Mesendoderm (in vitro differentiated cells): ENCODE results near the gene EPG5. TPM values are rescaled to one million over a fixed set of nuclear protein-coding genes. Genes with fewer than 3 reads are reported as not detected.

Source experiments
- DNase-seq: peaks from one replicate; pipeline ENCODE4 v3.0.0; 2013
- H2AK5ac ChIP-seq: 2 replicates; pipeline ENCODE4 v1.6.1; 2013; ENCODE audit warnings: low read length, inconsistent platforms
- H2BK120ac ChIP-seq: 2 replicates; pipeline ENCODE4 v1.6.1; 2013; ENCODE audit warnings: low read depth, mild to moderate bottlenecking, low read length, moderate library complexity, mixed read lengths
- H2BK15ac ChIP-seq: replicated peaks from 2 replicates; pipeline ENCODE4 v1.6.1; 2013; ENCODE audit warnings: low read depth, mild to moderate bottlenecking, moderate library complexity
- H2BK5ac ChIP-seq: 2 replicates; pipeline ENCODE4 v1.6.1; 2013; ENCODE audit warnings: low read length, inconsistent platforms
- H3K18ac ChIP-seq: 2 replicates; pipeline ENCODE4 v1.6.1; 2013; ENCODE audit warnings: mild to moderate bottlenecking, low read length, mixed read lengths
- H3K23ac ChIP-seq: one replicate; pipeline ENCODE4 v1.6.1; 2013; ENCODE audit warnings: low read length
- H3K27ac ChIP-seq: 2 replicates; pipeline ENCODE4 v1.5.1; 2013; ENCODE audit warnings: low read depth, mild to moderate bottlenecking, inconsistent platforms, low read length, moderate library complexity
- H3K27me3 ChIP-seq: 2 replicates; pipeline ENCODE4 v1.6.1; 2013; ENCODE audit warnings: low read length, control low read depth, mild to moderate bottlenecking, inconsistent platforms; ENCODE audit not compliant: insufficient read depth, poor library complexity
- H3K36me3 ChIP-seq: 2 replicates; pipeline ENCODE4 v1.6.1; 2013; ENCODE audit warnings: low read length, inconsistent platforms; ENCODE audit not compliant: control insufficient read depth, insufficient read depth
- H3K4ac ChIP-seq: one replicate; pipeline ENCODE4 v1.6.1; 2013; ENCODE audit warnings: low read depth, mild to moderate bottlenecking, low read length, moderate library complexity
- H3K4me1 ChIP-seq: 2 replicates; pipeline ENCODE4 v1.6.1; 2013; ENCODE audit warnings: low read depth, low read length, inconsistent platforms; ENCODE audit not compliant: control insufficient read depth
- H3K4me2 ChIP-seq: 2 replicates; pipeline ENCODE4 v1.6.1; 2013; ENCODE audit warnings: low read length
- H3K4me3 ChIP-seq: 2 replicates; pipeline ENCODE4 v1.5.1; 2013; ENCODE audit warnings: mild to moderate bottlenecking, low read length
- H3K56ac ChIP-seq: one replicate; pipeline ENCODE4 v1.6.1; 2013; ENCODE audit warnings: low read length
- H3K79me1 ChIP-seq: 2 replicates; pipeline ENCODE4 v1.6.1; 2013; ENCODE audit warnings: low read length, inconsistent platforms
- H3K79me2 ChIP-seq: 2 replicates; pipeline ENCODE4 v1.6.1; 2013; ENCODE audit warnings: mild to moderate bottlenecking, low read length; ENCODE audit not compliant: control insufficient read depth, insufficient read depth
- H3K9ac ChIP-seq: 2 replicates; pipeline ENCODE4 v1.6.1; 2013; ENCODE audit warnings: low read length, inconsistent platforms
- H4K5ac ChIP-seq: one replicate; pipeline ENCODE4 v1.6.1; 2013; ENCODE audit warnings: low read length
- H4K8ac ChIP-seq: one replicate; pipeline ENCODE4 v1.6.1; 2013; ENCODE audit warnings: low read depth, mild to moderate bottlenecking, control low read depth, low read length, moderate library complexity
- WGBS: extraction: QIAGEN DNeasy Blood & Tissue Kit; methylation state at CpG from one replicate; pipeline ENCODE4 v1.1.7; 2013; ENCODE audit warnings: low lambda C conversion rate, missing lambda C conversion rate; ENCODE audit not compliant: insufficient coverage; ENCODE audit errors: extremely low coverage; 5-methylcytosine and 5-hydroxymethylcytosine counted together
- polyA plus RNA-seq, 2 experiments: library from polyadenylated mRNA; stranded (reverse); fragments of 200-250 nt; gene quantifications; one replicate each; pipeline ENCODE4 v1.2.3, GENCODE V29; 2013

Gene EPG5, protein sequence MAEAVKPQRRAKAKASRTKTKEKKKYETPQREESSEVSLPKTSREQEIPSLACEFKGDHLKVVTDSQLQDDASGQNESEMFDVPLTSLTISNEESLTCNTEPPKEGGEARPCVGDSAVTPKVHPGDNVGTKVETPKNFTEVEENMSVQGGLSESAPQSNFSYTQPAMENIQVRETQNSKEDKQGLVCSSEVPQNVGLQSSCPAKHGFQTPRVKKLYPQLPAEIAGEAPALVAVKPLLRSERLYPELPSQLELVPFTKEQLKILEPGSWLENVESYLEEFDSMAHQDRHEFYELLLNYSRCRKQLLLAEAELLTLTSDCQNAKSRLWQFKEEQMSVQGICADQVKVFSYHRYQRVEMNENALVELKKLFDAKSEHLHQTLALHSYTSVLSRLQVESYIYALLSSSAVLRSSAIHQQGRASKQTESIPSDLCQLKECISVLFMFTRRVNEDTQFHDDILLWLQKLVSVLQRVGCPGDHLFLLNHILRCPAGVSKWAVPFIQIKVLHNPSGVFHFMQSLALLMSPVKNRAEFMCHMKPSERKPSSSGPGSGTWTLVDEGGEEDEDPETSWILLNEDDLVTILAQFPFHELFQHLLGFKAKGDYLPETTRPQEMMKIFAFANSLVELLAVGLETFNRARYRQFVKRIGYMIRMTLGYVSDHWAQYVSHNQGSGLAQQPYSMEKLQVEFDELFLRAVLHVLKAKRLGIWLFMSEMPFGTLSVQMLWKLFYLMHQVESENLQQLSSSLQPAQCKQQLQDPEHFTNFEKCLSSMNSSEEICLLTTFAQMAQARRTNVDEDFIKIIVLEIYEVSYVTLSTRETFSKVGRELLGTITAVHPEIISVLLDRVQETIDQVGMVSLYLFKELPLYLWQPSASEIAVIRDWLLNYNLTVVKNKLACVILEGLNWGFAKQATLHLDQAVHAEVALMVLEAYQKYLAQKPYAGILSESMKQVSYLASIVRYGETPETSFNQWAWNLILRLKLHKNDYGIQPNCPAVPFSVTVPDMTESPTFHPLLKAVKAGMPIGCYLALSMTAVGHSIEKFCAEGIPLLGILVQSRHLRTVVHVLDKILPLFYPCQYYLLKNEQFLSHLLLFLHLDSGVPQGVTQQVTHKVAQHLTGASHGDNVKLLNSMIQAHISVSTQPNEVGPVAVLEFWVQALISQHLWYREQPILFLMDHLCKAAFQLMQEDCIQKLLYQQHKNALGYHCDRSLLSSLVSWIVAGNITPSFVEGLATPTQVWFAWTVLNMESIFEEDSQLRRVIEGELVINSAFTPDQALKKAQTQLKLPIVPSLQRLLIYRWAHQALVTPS (N-terminal part only)
- 4.0 TPM for polyA plus RNA-seq (2013, experiment 1 of 2)
- 3.4 TPM for polyA plus RNA-seq (2013, experiment 2 of 2)

DNA sequence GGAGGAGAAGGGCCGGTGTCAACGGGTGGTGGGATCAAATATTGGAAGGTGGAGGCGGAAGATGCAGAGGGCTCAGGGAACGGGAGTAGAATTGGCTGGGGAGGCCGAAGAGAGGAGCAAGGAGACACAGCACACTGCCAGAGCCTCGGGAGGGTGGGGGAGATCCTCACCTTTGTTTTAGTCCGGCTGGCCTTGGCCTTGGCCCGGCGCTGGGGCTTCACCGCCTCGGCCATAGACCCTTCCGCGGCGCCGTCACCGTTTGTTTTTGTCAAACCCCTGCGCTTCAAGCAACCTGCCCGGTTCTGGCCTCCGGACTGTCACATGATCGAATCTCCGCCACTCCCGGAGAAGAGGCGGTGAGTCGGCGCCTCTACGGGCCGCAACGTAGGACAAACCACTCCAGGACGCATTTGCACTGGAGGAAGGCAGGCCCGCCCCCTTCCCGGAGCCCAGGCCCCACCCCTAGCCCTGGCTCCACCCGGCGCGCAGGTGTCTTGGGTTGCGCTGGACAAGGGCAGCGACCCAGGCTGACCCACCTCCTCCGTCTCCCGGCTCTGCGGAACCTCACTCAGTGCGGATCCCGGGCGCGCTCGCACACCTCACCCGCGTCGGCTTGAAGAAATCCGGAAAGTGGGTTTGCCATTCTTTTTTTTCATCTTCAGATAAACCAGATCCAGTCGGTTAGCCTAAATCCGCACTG, at the start of gene EPG5:
TSS of gene EPG5 (minus strand) at position 323 of the 700 bp plus-strand sequence. CDS start at position 233, 90 bp downstream.
- Histone ChIP-seq H2AK5ac (no peak within 1 kb of the TSS), H4K5ac (no peak within 1 kb of the TSS), H3K4me3 (peak within 1 kb of the TSS; percentile 87), H2BK5ac (no peak within 1 kb of the TSS), H3K79me1 (peaks cover 5% of the 10 kb centered on the region), H3K4me1 (no peaks in the 10 kb centered on the region), H4K8ac (no peak within 1 kb of the TSS), H3K18ac (no peak within 1 kb of the TSS), H3K4me2 (peak within 1 kb of the TSS; percentile 73), H3K23ac (no peak within 1 kb of the TSS), H3K27ac (no peak within 1 kb of the TSS), H3K79me2 (peaks cover 2% of the 10 kb centered on the region), H3K9ac (peak within 1 kb of the TSS; percentile 84), H2BK120ac (no peak within 1 kb of the TSS), H2BK15ac (no peak within 1 kb of the TSS), H3K56ac (peak within 1 kb of the TSS; percentile 90), H3K4ac (no peak within 1 kb of the TSS), H3K27me3 (no peaks in the 10 kb centered on the region), H3K36me3 (no peaks in the 10 kb centered on the region)
- peak; percentile 99 for DNase-seq
- WGBS = no CpG with 5 or more reads among the region's 50 CpGs

DNA sequence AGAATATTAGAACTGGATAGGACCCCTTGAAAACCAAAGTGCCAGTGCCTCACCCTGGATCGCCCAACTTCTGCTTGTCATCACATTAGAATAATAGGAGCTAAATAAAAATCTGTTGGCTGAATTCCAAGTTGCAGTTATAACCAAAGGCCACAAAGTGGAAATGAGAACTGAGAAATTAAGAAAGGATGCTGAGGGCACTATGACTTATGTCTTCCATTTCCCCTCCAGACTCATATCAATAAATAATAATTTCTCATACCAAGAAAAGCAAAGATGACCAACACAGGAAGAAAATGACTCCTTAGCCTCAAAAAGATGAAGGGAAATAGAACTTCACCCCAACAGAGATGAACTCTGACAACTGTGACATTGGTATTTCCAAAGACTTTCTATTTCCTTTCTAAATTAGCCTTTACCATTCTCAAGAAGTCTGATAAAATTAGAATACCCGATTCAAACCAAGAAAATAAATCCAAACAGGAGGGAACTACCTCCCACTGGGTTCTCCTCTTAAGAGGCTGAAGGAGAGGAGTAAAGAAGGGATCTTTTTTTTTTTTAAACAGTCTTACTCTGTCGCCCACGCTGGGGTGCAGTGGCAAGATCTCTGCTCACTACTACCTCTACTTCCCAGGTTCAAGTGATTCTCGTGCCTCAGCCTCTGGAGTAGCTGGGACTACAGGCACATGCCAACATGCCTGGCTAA, 46.5 kb upstream of the EPG5 start:
- H2BK120ac ChIP-seq = no peak overlapping the region
- H3K79me2 ChIP-seq = no peaks in the 10 kb centered on the region
- H2BK15ac ChIP-seq = no peak overlapping the region
- H3K18ac ChIP-seq = no peak overlapping the region
- no peaks in the 10 kb centered on the region for H3K27me3 ChIP-seq
- H4K5ac ChIP-seq = no peak overlapping the region
- no peak overlapping the region for H3K4ac ChIP-seq
- no peaks in the 10 kb centered on the region for H3K79me1 ChIP-seq
- H3K36me3 ChIP-seq = no peaks in the 10 kb centered on the region
- WGBS = no CpG with 5 or more reads among the region's 5 CpGs
- no peak overlapping the region for H3K9ac ChIP-seq
- H3K23ac ChIP-seq = no peak overlapping the region
- H3K56ac ChIP-seq = no peak overlapping the region
- DNase-seq = no peak
- no peak overlapping the region for H3K27ac ChIP-seq
- H2BK5ac ChIP-seq = no peak overlapping the region
- no peak overlapping the region for H4K8ac ChIP-seq
- no peaks in the 10 kb centered on the region for H3K4me1 ChIP-seq
- H3K4me3 ChIP-seq = no peak overlapping the region
- H2AK5ac ChIP-seq = no peak overlapping the region
- no peak overlapping the region for H3K4me2 ChIP-seq

DNA sequence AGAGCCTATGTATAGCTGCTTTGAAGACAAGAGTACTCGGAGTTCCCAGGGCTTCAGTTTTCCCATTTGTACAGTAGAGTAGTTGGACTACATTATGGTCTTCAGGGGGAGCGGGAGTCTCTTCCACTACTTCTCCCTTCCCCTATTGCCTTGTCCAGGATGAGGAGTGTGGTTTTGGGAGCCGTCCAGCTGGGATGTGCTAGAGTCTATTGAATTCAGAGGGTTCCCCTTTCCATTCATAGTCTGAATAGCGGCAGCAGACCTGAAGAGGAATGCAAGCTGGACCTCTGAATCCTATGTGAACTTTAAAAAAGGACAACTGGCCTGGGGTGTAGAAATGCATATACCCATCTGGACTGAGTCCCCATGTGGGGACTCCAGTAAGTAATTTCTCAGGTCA, 43.5 kb upstream of the EPG5 start:
- no CpG with 5 or more reads among the region's 4 CpGs for WGBS
- no peak overlapping the region for H3K18ac ChIP-seq
- no peak overlapping the region for H2BK15ac ChIP-seq
- no peaks in the 10 kb centered on the region for H3K27me3 ChIP-seq
- H2AK5ac ChIP-seq = no peak overlapping the region
- no peak for DNase-seq
- H3K36me3 ChIP-seq = no peaks in the 10 kb centered on the region
- no peaks in the 10 kb centered on the region for H3K79me1 ChIP-seq
- no peaks in the 10 kb centered on the region for H3K79me2 ChIP-seq
- no peak overlapping the region for H4K5ac ChIP-seq
- no peak overlapping the region for H3K4ac ChIP-seq
- no peak overlapping the region for H3K4me3 ChIP-seq
- no peaks in the 10 kb centered on the region for H3K4me1 ChIP-seq
- no peak overlapping the region for H2BK5ac ChIP-seq
- H3K27ac ChIP-seq = no peak overlapping the region
- H2BK120ac ChIP-seq = no peak overlapping the region
- H3K9ac ChIP-seq = no peak overlapping the region
- H4K8ac ChIP-seq = no peak overlapping the region
- no peak overlapping the region for H3K4me2 ChIP-seq
- H3K23ac ChIP-seq = no peak overlapping the region
- no peak overlapping the region for H3K56ac ChIP-seq

DNA sequence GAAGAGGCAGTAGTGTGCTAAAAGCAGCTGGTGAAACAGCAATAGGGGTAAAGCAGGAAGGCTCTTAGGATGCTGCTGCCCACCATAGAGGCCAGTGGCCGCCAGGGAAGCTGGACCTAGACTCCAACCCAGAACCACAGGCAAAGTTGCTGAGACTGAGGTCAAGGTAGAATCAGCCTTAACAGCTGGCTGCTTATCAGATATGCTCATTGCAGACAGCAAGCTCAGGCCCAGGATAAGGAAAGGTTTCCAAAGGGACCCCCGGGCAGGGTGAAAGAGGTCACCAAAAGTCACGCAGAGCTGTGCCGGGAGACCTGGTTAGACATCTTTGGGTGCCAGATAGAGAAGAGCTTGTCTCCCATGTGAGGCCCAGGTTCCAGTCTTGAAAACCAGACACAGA, 42.9 kb upstream of the EPG5 start:
- Histone ChIP-seq H3K79me1 (no peaks in the 10 kb centered on the region), H3K4me1 (no peaks in the 10 kb centered on the region), H3K4me3 (no peak overlapping the region), H3K56ac (no peak overlapping the region), H3K79me2 (no peaks in the 10 kb centered on the region), H3K27ac (no peak overlapping the region), H3K9ac (no peak overlapping the region), H2AK5ac (no peak overlapping the region), H2BK5ac (no peak overlapping the region), H3K36me3 (no peaks in the 10 kb centered on the region), H2BK120ac (no peak overlapping the region), H3K27me3 (no peaks in the 10 kb centered on the region), H3K4ac (no peak overlapping the region), H2BK15ac (no peak overlapping the region), H4K8ac (no peak overlapping the region), H3K18ac (no peak overlapping the region), H3K4me2 (no peak overlapping the region), H3K23ac (no peak overlapping the region), H4K5ac (no peak overlapping the region)
- DNase-seq = no peak
- no CpG with 5 or more reads among the region's 4 CpGs for WGBS
